Endothelial cell of umbilical vein (primary cell): ENCODE measurements around the gene BUD13. TPM values are rescaled to one million over a fixed set of nuclear protein-coding genes. Genes with fewer than 3 reads are reported as not detected.

Source experiments
- BruUV-seq: library from RNA; stranded (reverse); fragments of 400-500 nt; replicated peaks from 2 replicates; lab custom pipeline; 2021; lab: Mats Ljungman, UMichigan
- CTCF ChIA-PET: fragments of 300-600, 350-600 bp; sonication (Branson Sonifier 250); formaldehyde crosslinking; loops from one replicate; lab custom pipeline; 2021; ENCODE audit warnings: antibody characterized with exemption, inconsistent platforms; lab: Charles Lee
- POLR2A ChIA-PET: fragments of 300-600, 350-600 bp; sonication (Branson Sonifier 250); formaldehyde crosslinking; loops from one replicate; lab custom pipeline; 2021; ENCODE audit warnings: antibody characterized with exemption, inconsistent platforms; lab: Charles Lee
- DNase-seq: peaks from one replicate; pipeline ENCODE4 v3.0.0-alpha.2; 2011; ENCODE audit warnings: low read depth, low spot score
- FAIRE-seq: peaks from 2 replicates; lab custom pipeline; 2011; peaks lifted over from hg19 to GRCh38; lab: Jason Lieb, UNC
- H2AFZ ChIP-seq: 2 replicates; pipeline ENCODE4 v1.6.0; 2012; ENCODE audit warnings: low read depth, low read length, control low read depth, inconsistent platforms
- H3K27ac ChIP-seq: 2 replicates; pipeline ENCODE4 v1.5.1; 2011; ENCODE audit warnings: low read depth, mild to moderate bottlenecking, control low read depth, low read length, moderate library complexity; ENCODE audit not compliant: insufficient read depth
- H3K27me3 ChIP-seq, 2 experiments: 2 replicates each; pipeline versions ENCODE4 v1.6.0 to v1.6.1; 2011; ENCODE audit warnings: low read length in 2 of 2, mixed read lengths in 1 of 2; ENCODE audit not compliant: control insufficient read depth in 2 of 2, insufficient read depth in 2 of 2
- H3K36me3 ChIP-seq, 2 experiments: 2 replicates in 1 of 2; 3 replicates in 1 of 2; pipeline ENCODE4 v1.5.1; 2011; ENCODE audit warnings: low read length in 2 of 2, mild to moderate bottlenecking in 1 of 2, moderate library complexity in 1 of 2; ENCODE audit not compliant: control insufficient read depth in 2 of 2, insufficient read depth in 2 of 2; ENCODE audit errors: extremely low read depth in 1 of 2
- H3K4me1 ChIP-seq: 3 replicates; pipeline ENCODE4 v1.5.1; 2011; ENCODE audit warnings: mild to moderate bottlenecking, low read length; ENCODE audit not compliant: control insufficient read depth, insufficient read depth; ENCODE audit errors: extremely low read depth
- H3K4me2 ChIP-seq: 2 replicates; pipeline ENCODE4 v1.6.1; 2011; ENCODE audit warnings: low read length, control low read depth, mixed read lengths; ENCODE audit not compliant: insufficient read depth
- H3K4me3 ChIP-seq, 3 experiments: fragments of 200-600 bp in 1 of 3; sonication (generic), shearing (Covaris generic) in 1 of 3; replicated peaks in 1 of 3; 2 replicates each; pipeline ENCODE4 v1.5.1; 2011 to 2016; ENCODE audit warnings: control low read depth in 3 of 3, low read length in 3 of 3, mild to moderate bottlenecking in 2 of 3, inconsistent platforms in 1 of 3, low read depth in 1 of 3, moderate library complexity in 1 of 3; ENCODE audit not compliant: insufficient read depth in 1 of 3
- H3K79me2 ChIP-seq: 2 replicates; pipeline ENCODE4 v1.6.0; 2012; ENCODE audit warnings: low read length, inconsistent platforms; ENCODE audit not compliant: control insufficient read depth, insufficient read depth
- H3K9ac ChIP-seq: replicated peaks from 2 replicates; pipeline ENCODE3; 2011; ENCODE audit warnings: low read length, control low read depth; ENCODE audit not compliant: insufficient read depth; ENCODE audit errors: extremely low read depth
- H3K9me1 ChIP-seq: replicated peaks from 3 replicates; pipeline ENCODE4 v1.6.0; 2011; ENCODE audit warnings: mild to moderate bottlenecking, low read length; ENCODE audit not compliant: control insufficient read depth, insufficient read depth; ENCODE audit errors: extremely low read depth
- H3K9me3 ChIP-seq: replicated peaks from 2 replicates; pipeline ENCODE4 v1.5.1; 2012; ENCODE audit warnings: low read length, inconsistent platforms; ENCODE audit not compliant: control insufficient read depth, insufficient read depth
- H4K20me1 ChIP-seq: replicated peaks from 2 replicates; pipeline ENCODE3; 2011; ENCODE audit warnings: mild to moderate bottlenecking, low read length; ENCODE audit not compliant: control insufficient read depth, insufficient read depth; ENCODE audit errors: extremely low read depth
- EZH2 ChIP-seq: IDR thresholded peaks from 2 replicates; pipeline ENCODE4 v1.6.1; 2012; ENCODE audit warnings: borderline replicate concordance, low read depth, mild to moderate bottlenecking, moderate library complexity, low read length, inconsistent platforms; ENCODE audit not compliant: severe bottlenecking
- FOS ChIP-seq: IDR thresholded peaks from 2 replicates; pipeline ENCODE4 v1.6.1; 2011; ENCODE audit warnings: mild to moderate bottlenecking, low read length, moderate library complexity, borderline replicate concordance; ENCODE audit not compliant: insufficient read depth
- GATA2 ChIP-seq: IDR thresholded peaks from 2 replicates; pipeline ENCODE4 v1.7.0; 2011; ENCODE audit warnings: low read depth, mild to moderate bottlenecking, moderate library complexity, mixed read lengths, low read length; ENCODE audit not compliant: insufficient read length, insufficient read depth
- MAX ChIP-seq: IDR thresholded peaks from 2 replicates; pipeline ENCODE4 v1.6.1; 2011; ENCODE audit not compliant: insufficient read depth, insufficient read length
- POLR2A ChIP-seq: IDR thresholded peaks from 2 replicates; pipeline ENCODE4 v1.6.1; 2012; ENCODE audit warnings: low read depth, mild to moderate bottlenecking, control low read depth, low read length
- POLR2AphosphoS5 ChIP-seq: IDR thresholded peaks from 2 replicates; pipeline ENCODE4 v1.6.1; 2012; ENCODE audit warnings: low read depth, mild to moderate bottlenecking, control low read depth, low read length, moderate library complexity; ENCODE audit not compliant: insufficient read depth
- dilution Hi-C: fragments of 300-500 bp; cut with MboI; formaldehyde crosslinking; loops from one replicate; pipeline ENCODE4 v1.15.0; 2019; ENCODE audit warnings: low sequenced_read_pairs; ENCODE audit not compliant: extremely low pct_ligation_motif_present
- intact Hi-C: fragments of 100-400 bp; cut with micrococcal nuclease; formaldehyde crosslinking; loops from one replicate; pipeline ENCODE4 v1.10.0; 2022
- polyA plus RNA-seq, 4 experiments: library from polyadenylated mRNA; depleted of rRNA in 3 of 4; stranded (reverse) in 3 of 4; unstranded in 1 of 4; fragments of >200 nt; gene quantifications; 2 replicates each; pipeline versions ENCODE4 v1.2.1 to v1.2.3, GENCODE V29; 2011 to 2012; ENCODE audit warnings: missing spikeins in 1 of 4
- total RNA-seq: library from RNA; stranded (reverse); gene quantifications from 2 replicates; pipeline ENCODE4 v1.2.3, GENCODE V29; 2021
- TF ChIP-seq, protein P1 (sequence below), 2 donors: IDR thresholded peaks; 1 replicate in 1 of 2; 2 replicates in 1 of 2; pipeline ENCODE4 v1.5.1; 2011; ENCODE audit warnings: low read length in 2 of 2, mild to moderate bottlenecking in 2 of 2, moderate library complexity in 2 of 2, control low read depth in 1 of 2, inconsistent platforms in 1 of 2, low read depth in 1 of 2; ENCODE audit not compliant: insufficient read depth in 1 of 2; ENCODE audit errors: extremely low read depth in 1 of 2

The BUD13 gene
- total and polyA plus RNA-seq, 2 donors (not counting 3 experiments of a cell fraction or from before 2014, with no cell fraction given), result 18.8 to 21.8 TPM

DNA sequence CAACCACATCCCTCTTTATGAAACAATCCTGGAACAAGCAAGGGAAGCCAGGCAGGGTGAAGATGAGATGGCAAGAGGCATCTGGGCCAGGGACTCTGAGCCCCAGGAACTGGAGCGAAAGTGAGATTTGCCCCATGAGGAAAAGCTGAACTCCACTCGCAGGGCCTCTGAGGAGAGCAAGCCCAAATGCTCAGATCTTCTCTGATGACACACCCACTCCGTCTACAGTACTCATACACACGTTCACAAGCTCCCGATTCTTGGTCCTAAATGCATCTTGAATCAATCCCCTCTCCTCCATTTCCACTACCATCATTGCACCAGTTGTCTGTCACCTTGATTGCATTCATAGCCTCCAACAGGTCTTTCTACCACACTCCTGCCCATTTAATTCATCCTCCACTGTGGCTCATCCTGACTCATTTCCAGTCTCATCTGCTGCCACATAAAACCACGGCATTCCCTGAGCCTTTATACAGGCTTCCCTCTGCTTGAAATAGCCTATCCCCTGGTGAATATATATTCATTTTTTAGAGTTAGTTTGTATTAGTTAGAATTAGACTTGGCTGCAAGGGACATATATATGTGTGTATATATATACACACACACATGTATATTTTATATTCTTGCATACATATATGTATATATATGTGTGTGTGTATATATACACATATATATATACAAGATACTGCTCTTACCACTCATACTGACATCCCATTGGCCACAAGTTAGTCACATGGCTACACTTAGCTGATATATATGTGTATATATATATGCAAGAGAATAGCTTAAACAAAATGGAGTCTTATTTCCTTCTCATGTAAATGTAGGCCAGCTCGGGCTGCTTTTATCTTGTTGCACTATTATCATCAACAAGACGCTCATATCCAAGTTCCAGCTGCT lies 20.3 kb upstream of the BUD13 start:
- DNase-seq (no peak), FAIRE-seq (no peak)
- ChIA-PET POLR2A (interaction anchor here (1.0 kb wide), 1 partner anchor 313 kb away, joined by 5 read pairs; no protein-coding TSS in a partner anchor), CTCF (interaction anchor here (1.1 to 5.5 kb wide), 8 partner anchors 8 to 436 kb away, joined by 3 to 272 read pairs (median 7); partner anchors contain the start of gene APOA1)
- Histone ChIP-seq H3K36me3 (no peaks in the 10 kb centered on the region), H3K4me2 (no peak overlapping the region), H3K79me2 (no peaks in the 10 kb centered on the region), H3K9ac (no peak overlapping the region), H3K4me3 (no peak overlapping the region), H3K9me3 (no peaks in the 10 kb centered on the region), H2AFZ (peak overlapping the region; percentile 55), H4K20me1 (no peaks in the 10 kb centered on the region), H3K27ac (no peak overlapping the region), H3K9me1 (no peaks in the 10 kb centered on the region), H3K4me1 (peaks cover 5% of the 10 kb centered on the region), H3K27me3 (no peaks in the 10 kb centered on the region)
- BruUV-seq, result no TSS peak
- intact Hi-C loops, result loop anchor here (5.0 kb wide), 1 partner anchor 74 kb away; no protein-coding TSS in a partner anchor
- TF ChIP-seq FOS (peak; percentile 71), POLR2A (no peak)
- dilution Hi-C loops, result no loop called here

DNA sequence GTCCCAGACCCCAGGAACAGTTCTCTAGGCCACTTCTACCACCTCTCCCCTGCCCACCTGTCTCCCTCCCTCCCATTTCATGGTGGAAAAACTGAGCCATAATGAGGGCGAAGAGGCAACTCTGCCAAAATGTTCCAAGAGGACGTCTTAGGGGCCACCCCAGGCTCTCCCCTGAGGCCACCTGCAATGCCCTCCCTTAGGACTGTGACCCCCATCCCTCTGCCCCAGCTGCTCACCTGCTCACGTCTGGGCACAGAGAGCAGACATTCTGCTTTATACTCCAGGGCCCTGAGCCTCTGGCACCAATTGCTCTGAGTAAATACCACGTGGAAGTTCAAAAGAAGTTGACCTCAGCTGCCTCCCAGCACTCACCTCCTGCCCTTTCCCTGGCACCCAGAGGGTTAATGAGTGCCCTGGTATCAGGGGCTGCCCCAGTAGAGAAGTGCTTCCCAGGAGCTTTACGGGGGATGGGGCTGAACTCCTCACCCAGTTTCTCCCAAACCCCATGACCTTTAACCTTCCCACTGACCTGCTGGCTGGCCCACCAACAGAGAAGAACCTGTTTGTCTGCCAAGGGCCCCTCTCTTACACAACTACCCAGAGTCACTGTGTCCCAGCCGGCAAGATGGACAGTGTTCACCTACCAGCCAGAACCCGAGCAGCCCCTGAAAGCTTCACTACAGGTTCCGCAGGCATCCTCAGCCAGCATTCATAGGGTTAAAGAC lies 19.5 kb upstream of the BUD13 start:
- dilution Hi-C loops, result no loop called here
- peaks cover 5% of the 10 kb centered on the region for H3K4me1 ChIP-seq
- DNase-seq (no peak), FAIRE-seq (no peak)
- H3K79me2 ChIP-seq, result peaks cover 4% of the 10 kb centered on the region
- TF ChIP-seq MAX (no peak), EZH2 (no peak), GATA2 (no peak), POLR2AphosphoS5 (no peak), FOS (no peak), POLR2A (no peak)
- TF ChIP-seq, protein P1, sequence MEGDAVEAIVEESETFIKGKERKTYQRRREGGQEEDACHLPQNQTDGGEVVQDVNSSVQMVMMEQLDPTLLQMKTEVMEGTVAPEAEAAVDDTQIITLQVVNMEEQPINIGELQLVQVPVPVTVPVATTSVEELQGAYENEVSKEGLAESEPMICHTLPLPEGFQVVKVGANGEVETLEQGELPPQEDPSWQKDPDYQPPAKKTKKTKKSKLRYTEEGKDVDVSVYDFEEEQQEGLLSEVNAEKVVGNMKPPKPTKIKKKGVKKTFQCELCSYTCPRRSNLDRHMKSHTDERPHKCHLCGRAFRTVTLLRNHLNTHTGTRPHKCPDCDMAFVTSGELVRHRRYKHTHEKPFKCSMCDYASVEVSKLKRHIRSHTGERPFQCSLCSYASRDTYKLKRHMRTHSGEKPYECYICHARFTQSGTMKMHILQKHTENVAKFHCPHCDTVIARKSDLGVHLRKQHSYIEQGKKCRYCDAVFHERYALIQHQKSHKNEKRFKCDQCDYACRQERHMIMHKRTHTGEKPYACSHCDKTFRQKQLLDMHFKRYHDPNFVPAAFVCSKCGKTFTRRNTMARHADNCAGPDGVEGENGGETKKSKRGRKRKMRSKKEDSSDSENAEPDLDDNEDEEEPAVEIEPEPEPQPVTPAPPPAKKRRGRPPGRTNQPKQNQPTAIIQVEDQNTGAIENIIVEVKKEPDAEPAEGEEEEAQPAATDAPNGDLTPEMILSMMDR (IDR thresholded peaks at IDR 0.05; ENCODE audit: extremely low read depth in 1 of 2, insufficient read depth in 1 of 2, low read depth in 1 of 2, low read length in 2 of 2), result no peak
- no peaks in the 10 kb centered on the region for H3K9me1 ChIP-seq
- H3K4me2 ChIP-seq, result no peak overlapping the region
- intact Hi-C loops, result loop anchor here (5.0 kb wide), 1 partner anchor 75 kb away; no protein-coding TSS in a partner anchor
- no peaks in the 10 kb centered on the region for H3K27me3 ChIP-seq
- ChIA-PET CTCF (interaction anchor here (1.6 to 6.2 kb wide), 11 partner anchors 9 to 435 kb away, joined by 4 to 272 read pairs (median 9); partner anchors contain the start of genes APOA1 and PAFAH1B2), POLR2A (interaction anchor here (1.0 kb wide), 1 partner anchor 314 kb away, joined by 5 read pairs; no protein-coding TSS in a partner anchor)
- no peak overlapping the region for H3K9ac ChIP-seq
- no peak overlapping the region for H3K4me3 ChIP-seq
- no peaks in the 10 kb centered on the region for H4K20me1 ChIP-seq
- H2AFZ ChIP-seq, result no peak overlapping the region
- no peaks in the 10 kb centered on the region for H3K9me3 ChIP-seq
- H3K27ac ChIP-seq, result no peak overlapping the region
- no TSS peak for BruUV-seq
- no peaks in the 10 kb centered on the region for H3K36me3 ChIP-seq
